ENCODE results near the gene DTD1.

Gene DTD1

GRCh38 chr20:18802012-18802634, 214.3 kb downstream of the DTD1 start:
- DNase-seq: no peak

- no peak for DNase-seq
Measured at GRCh38 chr20:18805881-18806280, 218.0 kb downstream of the DTD1 start.

GRCh38 chr20:18808712-18809111, 220.9 kb downstream of the DTD1 start:
- no peak for DNase-seq

- DNase-seq: no peak
Measured at GRCh38 chr20:18811186-18811585, 223.3 kb downstream of the DTD1 start.

- DNase-seq: no peak
Measured at GRCh38 chr20:18811904-18812303, 224.1 kb downstream of the DTD1 start.

- DNase-seq: no peak
Measured at GRCh38 chr20:18813483-18813882, 225.6 kb downstream of the DTD1 start, which contains the start of gene SCP2D1. Gene SCP2D1, plus strand, starts transcription at chr20:18813783. Its CDS starts 33 bp downstream, at chr20:18813816.

GRCh38 chr20:18815194-18815942, 227.5 kb downstream of the DTD1 start:
- DNase-seq: no peak

All from stimulated activated CD4-positive, alpha-beta T cell treated with anti-CD3 and anti-CD28 coated beads, Interleukin-4, amount 100 ng/mL, for 24 hours (primary cell).